Measurements from ENCODE around the gene ETFA.

Gene ETFA

DNA sequence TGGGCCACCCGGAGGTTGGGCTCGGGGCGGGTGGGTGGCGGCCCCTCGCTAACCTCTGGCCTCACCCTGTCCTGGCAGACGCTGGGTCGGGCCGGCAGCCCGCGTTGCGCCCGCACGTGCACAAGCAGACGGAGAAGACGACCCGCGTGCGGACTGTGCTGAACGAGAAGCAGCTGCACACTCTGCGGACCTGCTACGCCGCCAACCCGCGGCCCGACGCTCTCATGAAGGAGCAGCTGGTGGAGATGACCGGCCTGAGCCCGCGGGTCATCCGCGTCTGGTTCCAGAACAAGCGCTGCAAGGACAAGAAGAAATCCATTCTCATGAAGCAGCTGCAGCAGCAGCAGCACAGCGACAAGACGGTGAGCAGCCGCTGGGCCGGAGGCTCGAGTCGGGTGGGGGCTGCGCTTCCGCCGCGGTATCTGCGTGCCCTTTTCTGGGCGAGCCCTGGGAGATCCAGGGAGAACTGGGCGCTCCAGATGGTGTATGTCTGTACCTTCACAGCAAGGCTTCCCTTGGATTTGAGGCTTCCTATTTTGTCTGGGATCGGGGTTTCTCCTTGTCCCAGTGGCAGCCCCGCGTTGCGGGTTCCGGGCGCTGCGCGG lies 29.0 kb upstream of the ETFA start:
- FAIRE-seq, result no peak

DNA sequence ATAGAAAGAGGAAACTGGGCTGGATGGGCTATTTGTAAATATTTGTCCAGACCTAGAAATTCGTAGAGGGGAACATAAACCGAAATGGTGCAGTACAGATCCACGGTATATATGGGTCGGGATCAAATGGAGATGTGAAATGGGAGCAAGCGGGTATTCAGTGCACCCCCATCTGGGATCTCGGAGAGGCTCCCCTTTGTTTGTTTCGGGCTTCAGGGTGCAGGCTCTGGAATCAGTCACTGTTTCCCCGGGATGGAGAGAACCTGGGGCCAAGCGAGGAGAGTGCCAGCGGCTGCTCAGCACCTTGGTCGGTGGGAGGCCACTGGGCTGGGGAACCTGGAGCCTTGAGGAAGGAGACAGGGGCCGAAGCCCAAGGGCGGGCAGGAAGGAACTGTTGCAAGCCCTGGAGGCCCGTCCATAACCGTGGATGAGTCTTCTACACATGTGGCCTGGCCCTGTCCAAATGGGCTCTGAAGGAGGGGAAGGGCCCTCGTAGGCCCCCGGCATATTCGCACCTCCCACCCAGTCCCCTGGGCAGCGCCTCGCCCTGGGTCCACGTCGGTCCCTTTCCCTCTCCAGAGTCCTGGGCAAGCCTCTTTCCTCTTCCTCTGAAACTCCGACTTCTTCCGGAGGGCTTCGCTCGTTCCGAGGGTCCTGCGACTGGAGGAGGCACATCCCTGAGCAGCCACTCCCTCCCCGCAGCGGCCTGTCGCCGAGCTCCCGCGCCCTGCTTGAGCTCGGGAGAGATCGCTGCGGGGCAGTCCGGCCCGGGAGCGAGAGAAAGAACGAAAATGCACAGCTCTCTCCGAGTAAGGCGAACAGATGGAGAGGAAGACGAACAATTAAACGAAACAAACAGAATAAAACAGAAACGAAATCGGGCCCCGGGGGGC lies 28.3 kb upstream of the ETFA start:
- no peak for FAIRE-seq

- FAIRE-seq, result no peak
Measured at GRCh38 chr15:76338486-76339304, 27.4 kb upstream of the ETFA start.

DNA sequence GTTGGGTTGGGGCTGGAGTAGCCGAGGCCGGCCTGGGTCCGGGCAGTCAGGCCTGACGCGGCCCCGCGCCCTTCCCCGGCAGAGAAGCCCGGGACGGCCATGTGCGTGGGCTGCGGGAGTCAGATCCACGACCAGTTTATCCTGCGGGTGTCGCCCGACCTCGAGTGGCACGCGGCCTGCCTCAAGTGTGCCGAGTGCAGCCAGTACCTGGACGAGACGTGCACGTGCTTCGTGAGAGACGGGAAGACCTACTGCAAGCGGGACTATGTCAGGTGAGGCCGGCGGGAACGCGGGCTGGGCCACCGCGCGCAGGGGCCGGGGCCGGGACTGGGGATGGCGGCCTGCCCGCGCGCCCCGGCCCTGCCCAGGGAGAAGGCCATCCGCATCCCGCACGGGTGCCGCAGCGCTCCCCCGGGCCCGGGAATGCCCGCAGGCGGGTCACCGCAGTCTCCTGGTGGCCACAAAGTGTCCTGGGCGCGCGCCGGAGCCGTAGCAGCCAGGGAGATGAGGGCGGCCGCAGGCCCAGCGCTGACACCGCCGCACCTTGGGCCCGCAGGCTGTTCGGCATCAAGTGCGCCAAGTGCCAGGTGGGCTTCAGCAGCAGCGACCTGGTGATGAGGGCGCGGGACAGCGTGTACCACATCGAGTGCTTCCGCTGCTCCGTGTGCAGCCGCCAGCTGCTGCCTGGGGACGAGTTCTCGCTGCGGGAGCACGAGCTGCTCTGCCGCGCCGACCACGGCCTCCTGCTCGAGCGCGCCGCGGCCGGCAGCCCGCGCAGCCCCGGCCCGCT lies 26.6 kb upstream of the ETFA start:
- FAIRE-seq, result no peak

- no peak for FAIRE-seq
Measured at GRCh38 chr15:76337059-76337695, 25.9 kb upstream of the ETFA start.

- peak; percentile 74 for FAIRE-seq
Measured at GRCh38 chr15:76336254-76337058, 25.2 kb upstream of the ETFA start, which contains the start of gene ISL2. ISL2 (plus strand) TSS chr15:76336773; CDS start chr15:76336884, 111 bp downstream.

- no peak for FAIRE-seq
Measured at GRCh38 chr15:76335307-76336253, 24.3 kb upstream of the ETFA start.

DNA sequence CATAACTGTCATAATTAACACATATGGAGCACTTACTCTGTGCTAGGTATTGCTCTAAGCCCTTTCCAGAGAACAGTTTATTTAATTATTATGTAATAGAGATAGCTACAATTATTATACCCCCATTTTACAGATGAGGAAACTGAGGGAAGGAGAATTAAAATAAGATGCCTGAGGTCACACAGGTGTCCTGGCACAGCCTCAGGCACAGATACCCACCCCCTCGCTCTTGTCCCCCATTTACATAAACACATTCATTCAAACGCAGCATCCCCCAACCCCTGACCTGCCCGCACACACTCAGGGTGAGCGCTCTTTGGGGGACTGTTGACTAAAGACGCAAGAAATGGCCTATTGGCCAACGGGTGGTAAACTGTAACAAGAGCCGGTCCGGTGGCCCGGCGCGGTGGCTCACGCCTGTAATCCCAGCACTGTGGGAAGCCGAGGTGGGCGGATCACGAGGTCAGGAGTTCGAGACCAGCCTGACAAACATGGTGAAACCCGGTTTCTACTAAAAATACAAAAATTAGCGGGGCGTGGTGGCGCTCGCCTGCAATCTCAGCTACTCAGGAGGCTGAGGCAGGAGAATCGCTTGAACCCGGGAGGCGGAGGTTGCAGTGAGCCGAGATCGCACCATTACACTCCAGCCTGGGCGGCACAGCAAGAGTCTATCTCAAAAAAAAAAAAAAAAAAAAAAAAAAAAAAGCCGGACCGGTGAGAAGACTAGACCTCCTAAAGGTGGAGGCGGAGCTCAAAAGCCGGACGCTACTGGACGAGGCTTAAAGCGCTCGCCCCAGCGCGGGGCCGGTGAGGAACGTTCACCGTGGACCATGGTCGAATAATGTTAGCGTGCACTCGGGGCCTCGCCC lies 23.4 kb upstream of the ETFA start:
- no peak for FAIRE-seq

DNA sequence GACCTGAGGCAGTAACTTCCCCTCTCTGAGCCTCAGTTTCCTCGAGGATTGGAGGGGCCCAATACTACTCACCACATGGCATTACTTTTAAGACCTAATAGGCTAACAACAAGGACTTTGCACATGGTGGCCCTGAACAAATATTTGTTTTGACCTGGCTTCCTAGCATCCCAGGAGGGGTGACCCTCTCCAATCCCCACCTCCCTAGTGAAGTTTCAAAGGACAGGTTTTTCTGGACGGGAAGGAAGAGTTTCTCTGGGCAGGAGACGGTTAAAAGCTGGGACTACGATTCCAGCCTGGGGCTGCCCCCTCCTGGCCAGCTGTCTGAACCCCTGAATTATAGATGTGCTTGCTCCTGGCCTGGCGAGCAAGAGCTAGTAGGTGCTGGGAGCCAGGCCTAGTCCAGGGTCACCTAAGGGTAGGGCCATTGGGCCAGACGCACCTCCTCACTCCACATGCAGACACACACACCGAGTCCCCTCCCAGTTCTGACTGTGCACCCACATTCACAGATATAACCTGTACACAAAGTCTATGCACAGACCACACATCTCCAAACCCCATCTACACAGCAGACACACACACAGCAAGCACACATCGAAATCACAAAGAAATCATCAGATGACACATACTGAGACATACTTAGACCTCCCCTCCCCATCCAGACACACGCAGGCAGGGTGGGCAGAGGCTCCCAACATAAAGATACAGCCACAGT lies 22.6 kb upstream of the ETFA start:
- FAIRE-seq, result no peak

- FAIRE-seq, result no peak
Measured at GRCh38 chr15:76333309-76333708, 22.0 kb upstream of the ETFA start.

GRCh38 chr15:76332796-76333195 lies 21.5 kb upstream of the ETFA start:
- no peak for FAIRE-seq

DNA sequence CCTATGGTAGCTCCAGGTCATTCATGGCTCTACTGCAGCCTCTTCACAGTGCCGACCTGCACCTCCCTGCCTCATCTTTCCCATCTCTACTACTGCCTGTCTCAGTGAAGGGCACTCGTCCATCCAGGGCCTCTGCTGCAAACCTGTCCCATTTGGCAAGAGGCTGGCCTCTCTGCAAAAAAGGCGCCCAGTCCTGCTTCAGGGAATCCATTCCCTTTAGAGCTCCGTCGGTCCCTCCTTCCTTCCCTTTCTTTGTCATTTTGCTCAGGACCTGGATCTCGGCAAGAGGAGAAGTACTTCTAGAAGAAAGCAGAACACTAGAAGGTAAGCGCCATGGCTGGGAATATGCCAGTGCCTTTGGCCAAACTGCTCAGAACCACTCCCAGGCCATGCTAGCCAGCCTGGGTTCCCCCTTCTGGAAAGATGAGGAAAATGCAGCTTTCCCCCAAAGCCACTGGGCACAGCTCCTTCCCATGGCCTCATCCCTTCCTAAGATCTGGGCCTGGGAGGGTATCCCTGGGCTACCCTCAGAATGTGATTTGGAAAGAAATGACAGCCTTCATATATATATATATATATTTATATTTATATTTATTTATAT lies 18.9 kb upstream of the ETFA start:
- FAIRE-seq, result no peak

GRCh38 chr15:76328958-76329357 lies 17.7 kb upstream of the ETFA start:
- FAIRE-seq, result no peak

- FAIRE-seq, result no peak
Measured at GRCh38 chr15:76328106-76328696, 16.9 kb upstream of the ETFA start.

- no peak for FAIRE-seq
Measured at GRCh38 chr15:76327191-76328105, 16.2 kb upstream of the ETFA start.

GRCh38 chr15:76325704-76326103 lies 14.4 kb upstream of the ETFA start:
- no peak for FAIRE-seq
